NCI-H69 (cell line): ENCODE results near the gene APC2.
A peak's percentile ranks its signal among the peaks of the same experiment; 100 is the strongest.

Source experiments
- DNase-seq: peaks from one replicate; lab custom pipeline; 2025; lab: John Stamatoyannopoulos, UW

Gene APC2, protein sequence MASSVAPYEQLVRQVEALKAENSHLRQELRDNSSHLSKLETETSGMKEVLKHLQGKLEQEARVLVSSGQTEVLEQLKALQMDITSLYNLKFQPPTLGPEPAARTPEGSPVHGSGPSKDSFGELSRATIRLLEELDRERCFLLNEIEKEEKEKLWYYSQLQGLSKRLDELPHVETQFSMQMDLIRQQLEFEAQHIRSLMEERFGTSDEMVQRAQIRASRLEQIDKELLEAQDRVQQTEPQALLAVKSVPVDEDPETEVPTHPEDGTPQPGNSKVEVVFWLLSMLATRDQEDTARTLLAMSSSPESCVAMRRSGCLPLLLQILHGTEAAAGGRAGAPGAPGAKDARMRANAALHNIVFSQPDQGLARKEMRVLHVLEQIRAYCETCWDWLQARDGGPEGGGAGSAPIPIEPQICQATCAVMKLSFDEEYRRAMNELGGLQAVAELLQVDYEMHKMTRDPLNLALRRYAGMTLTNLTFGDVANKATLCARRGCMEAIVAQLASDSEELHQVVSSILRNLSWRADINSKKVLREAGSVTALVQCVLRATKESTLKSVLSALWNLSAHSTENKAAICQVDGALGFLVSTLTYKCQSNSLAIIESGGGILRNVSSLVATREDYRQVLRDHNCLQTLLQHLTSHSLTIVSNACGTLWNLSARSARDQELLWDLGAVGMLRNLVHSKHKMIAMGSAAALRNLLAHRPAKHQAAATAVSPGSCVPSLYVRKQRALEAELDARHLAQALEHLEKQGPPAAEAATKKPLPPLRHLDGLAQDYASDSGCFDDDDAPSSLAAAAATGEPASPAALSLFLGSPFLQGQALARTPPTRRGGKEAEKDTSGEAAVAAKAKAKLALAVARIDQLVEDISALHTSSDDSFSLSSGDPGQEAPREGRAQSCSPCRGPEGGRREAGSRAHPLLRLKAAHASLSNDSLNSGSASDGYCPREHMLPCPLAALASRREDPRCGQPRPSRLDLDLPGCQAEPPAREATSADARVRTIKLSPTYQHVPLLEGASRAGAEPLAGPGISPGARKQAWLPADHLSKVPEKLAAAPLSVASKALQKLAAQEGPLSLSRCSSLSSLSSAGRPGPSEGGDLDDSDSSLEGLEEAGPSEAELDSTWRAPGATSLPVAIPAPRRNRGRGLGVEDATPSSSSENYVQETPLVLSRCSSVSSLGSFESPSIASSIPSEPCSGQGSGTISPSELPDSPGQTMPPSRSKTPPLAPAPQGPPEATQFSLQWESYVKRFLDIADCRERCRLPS (N-terminal part only)

DNA sequence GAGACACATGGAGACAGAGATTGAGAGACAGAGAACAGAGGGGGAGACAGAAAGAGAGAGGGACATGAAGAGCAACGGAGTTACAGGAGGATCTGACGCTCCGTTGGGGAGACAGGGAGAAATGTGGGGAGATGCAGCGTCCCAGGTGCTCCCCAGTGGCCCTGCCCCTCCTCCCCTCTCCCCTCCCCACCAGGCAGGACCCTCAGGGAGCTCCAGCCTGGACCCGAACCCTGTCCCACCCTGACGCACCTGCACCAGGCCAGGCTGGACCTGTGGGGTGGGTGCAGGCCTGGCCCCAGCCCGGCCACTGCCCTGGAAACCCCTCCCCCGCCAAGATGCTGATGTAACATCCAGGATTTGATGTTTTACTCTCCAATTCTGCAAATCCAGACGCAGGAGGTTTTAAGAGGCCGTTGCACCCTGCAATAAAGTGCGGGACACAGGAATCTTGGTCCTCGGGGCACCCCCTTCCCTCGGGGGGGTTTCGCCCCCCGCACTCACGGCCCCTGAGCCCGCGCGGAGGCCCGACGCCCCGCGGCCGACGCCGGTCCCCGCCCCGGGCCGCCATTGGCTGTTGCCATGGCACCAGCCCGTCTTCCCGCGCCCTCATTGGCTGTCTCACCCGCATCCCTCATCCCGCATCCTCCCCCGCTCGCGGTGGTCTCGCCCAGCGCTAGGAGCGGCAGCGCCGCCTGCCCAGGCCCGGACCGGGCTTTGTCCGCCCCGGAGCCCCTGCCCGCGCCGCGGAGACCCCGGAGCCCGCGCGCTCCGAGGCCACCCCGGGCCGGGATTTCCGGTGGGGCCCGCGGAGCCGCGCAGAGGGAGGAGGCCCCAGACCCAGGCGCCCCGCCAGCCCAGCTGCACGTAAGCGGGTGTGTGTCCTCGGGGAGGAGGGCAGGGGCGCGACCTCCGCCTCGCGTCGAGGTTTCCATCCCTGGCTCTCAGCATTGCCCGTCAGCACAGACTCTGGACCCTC, at the start of gene APC2:
Gene APC2 (plus strand): TSS at position 655 of the 976 bp plus-strand sequence. CDS start 2,881 bp downstream, outside the sequence.
- DNase-seq: peak; percentile 87

DNA sequence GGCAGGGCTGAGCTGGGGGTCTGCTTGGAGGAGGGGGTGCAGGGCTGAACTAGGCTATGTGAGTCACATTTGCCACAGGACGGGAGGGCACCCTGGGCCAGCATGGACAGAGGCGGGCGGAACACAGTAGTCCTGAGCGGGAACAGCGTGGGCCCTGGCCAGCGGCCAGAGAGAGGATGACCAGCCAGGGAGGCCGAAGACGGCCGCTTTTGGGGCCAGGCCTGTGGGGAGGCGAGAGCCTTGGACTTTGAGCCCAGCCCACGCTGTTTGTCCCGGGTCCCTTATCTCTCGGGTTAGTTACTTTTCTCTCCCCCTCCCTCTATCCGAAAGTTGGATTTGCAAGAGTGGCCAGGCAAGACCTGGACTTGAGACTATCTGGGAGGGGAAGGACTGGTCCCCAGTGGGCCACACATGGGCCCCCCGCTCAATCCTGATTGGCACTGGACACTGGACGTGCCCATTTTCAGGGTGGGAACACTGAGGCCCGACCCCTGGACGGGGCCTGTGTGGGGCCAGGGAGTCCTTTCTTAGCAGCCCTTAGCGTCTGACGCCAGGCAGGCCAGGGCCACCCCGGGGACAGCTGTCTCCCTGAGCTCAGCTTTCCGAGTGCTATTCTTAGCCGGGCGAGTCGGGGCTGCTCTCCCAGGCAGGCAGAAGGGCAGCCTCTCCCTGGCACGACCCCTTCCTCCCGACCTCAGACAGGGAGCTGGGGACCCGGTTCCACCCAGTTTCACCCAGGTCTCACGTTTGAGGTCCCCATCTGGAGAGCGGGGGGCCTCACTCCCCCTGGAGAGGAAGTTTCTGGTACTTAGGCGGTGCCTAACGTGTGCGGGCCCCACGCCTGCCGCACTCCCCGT, 49.4 kb upstream of the APC2 start:
- DNase-seq: peak; percentile 47

DNA sequence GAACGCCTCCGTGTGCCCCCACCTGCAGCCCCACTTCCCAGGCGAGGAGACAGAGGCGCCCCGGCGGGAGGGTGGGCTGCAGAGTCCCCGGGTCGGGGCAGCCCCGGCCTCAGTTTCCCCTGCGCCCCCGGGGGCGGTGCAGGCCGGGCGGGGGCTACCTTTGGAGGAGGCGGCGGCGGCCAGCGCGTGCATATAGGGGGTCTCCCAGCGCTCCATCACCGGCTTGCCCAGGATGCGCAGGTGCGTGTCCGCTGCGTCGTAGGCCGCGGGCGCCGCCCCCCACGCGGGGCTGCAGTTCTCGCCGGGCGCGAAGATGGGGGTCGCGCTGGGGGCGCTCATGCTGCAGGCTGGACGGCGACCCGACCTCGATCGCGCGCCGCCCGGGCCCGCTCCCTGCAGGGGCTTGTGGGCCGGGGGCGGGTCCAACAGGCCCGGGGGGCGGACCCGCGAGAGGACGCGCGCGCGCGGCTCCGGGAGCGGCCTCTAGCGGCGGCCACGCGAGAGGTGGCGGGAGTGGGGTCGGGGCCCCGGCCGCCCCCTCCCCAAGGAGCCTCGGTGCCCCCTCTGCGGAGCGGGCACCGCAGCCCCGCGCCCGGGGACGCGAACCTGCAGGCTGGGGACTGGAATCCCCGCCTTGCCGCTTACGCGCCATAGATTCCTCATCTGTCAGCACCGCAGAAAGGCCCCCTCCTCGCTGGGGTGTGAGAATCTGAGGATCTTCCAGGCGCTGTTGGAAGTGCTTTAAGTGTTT, 48.6 kb upstream of the APC2 start, which contains the start of gene GAMT:
Gene GAMT (minus strand): TSS at position 405 of the 751 bp plus-strand sequence. CDS start 66 bp downstream, at position 339.
- peak; percentile 84 for DNase-seq

DNA sequence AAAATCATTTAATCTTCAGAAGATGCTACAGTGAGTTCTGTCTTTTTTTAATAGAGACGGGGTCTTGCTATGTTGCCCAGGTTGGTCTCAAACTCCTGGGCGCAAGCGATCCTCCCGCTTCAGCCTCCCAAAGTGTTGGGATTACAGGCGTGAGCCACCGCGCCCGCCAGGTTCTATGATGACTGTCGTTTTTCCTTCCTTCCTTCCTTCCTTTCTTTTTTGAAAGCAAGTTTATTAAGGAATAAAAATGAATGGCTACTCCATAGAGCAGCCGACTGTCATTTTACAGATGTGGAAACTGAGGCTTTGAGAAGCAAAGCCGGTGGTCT, 48.1 kb upstream of the APC2 start:
- no peak for DNase-seq

DNA sequence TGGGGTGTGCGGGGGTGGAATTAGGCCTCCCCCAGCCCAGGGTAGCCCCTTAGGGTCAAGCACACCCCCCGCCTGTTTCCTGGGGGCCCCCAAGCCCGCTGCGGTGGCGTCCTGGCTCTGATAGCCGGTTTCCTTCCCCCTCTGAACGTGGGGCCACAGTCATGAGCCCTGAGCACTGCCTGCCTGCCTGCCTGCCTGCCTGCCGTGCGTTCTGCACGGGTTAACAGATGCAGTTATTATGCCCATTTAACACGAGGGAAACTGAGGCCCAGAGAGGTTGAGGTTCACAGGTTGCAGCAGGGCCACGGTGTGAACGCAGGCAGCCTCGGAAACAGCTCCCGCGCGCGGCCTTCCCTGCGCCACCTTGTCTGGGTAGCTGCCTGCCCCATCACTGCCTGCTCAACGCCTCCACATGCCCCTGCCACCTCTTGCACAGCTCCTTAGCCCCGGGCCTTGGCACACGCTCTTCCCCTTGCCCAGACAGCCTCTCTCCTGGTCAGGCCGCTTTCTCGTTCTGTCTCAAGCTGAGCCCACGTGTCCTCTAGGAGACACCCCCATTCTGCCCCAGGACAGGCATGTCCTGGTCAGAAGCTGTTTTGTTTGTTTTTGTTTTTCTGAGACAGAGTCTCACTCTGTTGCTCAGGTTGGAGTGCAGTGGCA, 47.4 kb upstream of the APC2 start:
- peak; percentile 33 for DNase-seq

DNA sequence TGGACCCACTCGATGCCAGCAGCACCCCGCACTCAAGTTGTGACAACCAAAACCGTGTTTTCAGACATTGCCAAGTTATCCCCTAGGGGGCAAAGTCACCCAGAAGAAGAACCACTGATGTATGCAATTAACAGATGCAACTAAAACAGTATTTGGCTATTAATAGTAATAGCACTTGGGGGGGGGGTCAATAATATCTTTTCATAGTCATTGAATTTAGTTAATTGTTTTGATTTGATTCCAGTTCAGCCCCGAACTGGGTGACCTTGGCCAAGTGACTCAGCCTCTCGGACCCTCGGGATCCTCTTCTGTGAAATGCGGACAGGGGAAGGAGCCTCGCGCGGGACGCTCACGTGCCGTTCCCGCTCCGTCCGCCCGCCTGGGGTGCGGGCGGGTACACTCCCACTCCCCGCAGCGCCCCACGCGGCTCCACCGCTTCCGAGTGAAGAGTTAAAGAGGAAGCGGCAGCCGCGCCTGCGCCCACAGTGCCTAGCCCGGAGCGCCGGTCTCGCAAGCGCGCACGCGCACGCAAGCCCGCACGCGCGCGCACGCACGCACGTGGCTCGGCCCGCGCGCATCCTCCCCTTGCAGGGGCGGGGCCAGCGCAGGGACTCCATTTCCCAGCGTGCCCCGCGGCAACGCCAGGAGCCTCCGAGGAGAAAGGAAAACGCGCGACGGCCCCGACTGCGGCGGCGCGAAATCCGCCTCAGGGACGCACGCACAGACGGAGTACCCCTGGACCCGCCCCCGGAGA, 43.0 kb upstream of the APC2 start:
- DNase-seq: peak; percentile 100

DNA sequence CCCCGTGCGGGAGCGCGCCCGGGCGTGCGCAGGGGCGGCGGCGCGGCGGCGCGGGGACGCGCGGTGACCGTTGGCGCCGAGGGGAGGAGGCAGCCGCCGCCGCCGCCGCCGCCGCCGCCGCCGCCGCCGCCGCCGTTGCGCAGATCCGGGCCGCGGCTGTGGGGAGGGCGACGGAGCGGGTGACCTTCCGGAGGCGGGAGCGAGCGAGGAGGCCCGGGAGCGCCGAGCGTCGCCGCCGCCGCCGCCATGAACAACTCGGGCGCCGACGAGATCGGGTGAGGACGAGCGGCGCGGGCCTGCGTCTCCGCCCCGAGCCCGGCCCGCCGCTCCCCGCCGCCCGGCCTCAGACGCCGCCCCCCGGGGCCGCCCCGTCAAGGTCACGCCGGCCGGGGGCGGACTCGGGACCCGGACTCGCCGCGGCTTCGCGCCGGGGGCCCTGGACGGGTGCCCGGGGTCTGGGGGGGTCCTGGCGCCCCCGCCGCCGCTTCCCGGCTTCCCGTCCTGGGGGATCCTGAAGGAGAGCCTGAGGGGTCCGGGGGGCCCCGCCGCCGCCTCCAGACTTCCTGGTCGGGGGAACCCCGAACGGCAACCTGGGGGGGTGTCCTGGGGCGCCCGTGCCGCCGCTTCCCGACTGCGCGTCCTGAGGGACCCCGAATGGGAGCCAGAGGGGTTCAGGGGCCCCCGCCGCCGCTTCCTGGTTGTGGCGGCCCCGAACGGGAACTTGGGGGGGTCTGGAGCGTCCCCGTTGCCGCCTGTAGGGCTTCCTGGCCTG, 42.2 kb upstream of the APC2 start, which contains the start of gene DAZAP1:
Gene DAZAP1 (plus strand): TSS at position 59 of the 772 bp plus-strand sequence. CDS start 188 bp downstream, at position 247.
- peak; percentile 79 for DNase-seq

DNA sequence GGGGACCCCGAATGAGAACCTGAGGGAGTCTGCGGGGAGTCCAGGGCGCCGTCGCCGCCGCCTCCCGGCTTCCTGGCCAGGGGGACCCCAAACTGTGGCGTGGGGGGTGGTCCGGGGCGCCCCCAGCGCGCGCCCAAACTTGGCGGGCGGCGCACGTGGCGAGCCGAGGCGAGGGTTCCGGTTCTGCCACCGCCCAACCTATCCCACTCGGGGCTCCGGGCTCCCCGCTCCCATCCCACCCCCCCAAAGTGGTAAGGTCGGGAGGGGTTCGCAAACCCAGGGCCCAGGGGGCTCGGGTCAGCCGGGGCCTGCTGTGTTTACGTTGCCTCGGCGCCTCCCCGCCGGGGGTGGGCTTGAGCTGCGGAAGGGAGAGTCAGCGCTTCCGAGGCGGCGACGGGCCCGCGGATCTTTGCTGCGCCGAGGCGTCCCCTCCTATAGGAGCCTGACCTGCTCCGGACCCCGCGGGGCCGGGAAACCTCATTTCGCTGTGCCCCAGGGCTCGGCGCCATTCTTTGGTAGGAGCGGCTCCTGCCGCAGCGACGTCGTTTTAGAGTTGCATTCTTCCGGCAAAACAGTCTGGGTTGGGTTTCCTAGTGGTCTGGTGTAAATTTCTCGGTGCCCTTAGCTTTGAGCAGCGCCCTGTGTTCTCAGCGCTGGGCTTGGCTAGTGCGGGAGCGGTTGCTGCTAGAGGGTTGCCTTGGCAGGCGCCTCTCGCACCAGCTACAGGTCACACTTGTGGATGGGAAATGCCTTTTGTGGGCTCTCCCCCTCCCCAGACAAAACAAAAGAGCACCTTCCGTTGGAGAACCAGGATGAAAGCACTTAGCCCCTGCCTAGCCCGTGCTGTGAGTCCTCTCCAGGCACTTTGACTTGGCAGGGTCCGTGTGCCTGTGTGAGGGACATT, 41.4 kb upstream of the APC2 start:
- DNase-seq: peak; percentile 57

DNA sequence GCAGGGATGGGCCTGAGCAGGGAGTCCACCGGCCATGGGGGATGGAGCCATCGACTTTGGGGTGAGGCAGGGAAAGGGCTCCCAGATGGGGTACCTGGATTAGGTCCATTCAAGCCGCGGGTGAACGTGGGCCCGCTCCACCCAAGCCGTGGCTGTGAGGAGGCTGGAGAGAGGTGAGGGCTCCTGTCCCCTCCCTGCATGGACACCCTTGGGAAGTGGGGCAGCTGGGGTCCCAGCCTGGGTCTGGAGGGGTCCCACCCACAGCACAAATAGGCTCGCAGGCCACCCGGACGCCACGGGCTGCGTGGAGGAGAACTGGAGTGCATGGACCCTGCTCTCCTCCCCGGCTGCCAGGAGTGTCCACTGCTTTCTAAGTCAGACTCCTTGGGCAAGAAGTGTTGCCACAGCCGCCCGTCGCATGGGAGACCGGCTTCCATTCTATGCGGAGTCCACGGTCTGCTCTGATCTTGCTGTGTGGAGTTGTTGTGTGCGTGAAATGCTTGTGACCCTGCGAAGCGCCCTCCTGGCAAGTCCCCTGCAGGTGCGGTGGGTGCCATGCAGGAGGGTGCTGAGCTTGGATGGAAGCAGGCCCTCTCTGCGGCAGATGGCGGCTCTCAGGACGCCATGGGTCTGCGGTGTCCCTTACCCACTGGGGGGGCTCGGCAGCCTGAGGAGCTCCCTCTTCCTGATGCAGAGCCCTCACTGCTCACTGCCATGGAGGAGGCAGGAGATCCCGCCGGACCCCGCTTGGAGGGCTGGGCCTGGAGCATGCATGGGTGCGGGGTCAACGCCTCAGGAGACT, 40.5 kb upstream of the APC2 start:
- DNase-seq: no peak

DNA sequence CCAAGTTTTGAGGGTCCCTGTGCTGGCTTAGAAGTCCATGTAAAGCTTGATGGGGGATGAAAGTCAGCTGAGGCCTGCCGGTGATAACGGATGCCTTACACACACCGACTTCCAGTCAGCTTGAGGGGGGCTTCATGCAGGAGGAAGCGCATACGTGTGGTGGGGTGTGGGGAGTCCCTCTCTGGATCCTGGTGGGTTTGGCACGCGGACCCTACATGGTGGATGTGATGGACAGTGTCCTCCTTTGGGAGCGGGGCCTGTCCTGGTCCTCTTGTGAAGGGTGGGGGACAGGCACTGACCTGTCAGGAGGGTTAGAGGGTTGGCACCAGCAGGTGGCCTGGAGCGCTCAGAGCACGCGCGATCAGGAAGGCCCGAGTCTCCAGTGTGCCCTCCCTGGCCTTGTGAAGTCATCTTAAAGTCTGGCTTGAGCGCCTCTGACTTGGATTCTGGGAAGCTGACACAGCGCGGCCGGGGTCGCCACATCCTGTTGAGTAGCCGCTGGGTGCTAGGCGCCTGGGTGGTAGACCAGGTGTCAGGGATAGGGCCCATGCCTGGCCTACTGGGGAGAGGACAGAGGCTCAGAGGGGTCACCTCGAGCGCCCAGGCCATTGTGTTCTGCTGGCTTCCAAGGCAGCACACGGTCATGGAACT, 39.7 kb upstream of the APC2 start:
- DNase-seq: no peak

DNA sequence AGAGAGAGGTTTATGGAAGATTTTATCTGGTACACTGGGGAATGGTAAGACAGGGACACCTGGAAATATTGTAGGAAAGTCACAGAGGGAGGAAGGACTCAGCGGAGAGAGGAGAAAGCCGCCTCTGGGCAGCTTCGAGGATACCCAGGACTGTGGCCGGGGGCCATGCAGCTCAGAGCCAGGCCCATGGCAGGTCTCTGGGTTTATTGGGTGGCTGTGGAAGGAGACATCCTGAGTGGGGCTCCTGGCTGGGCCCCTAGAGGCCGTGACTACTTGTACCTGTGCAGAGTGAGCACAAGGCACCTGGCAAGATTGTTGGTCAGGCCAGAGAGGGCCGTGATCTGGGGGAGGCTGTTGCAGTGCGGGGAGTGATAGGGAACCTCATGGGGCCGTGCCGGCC, 39.1 kb upstream of the APC2 start:
- DNase-seq: no peak

DNA sequence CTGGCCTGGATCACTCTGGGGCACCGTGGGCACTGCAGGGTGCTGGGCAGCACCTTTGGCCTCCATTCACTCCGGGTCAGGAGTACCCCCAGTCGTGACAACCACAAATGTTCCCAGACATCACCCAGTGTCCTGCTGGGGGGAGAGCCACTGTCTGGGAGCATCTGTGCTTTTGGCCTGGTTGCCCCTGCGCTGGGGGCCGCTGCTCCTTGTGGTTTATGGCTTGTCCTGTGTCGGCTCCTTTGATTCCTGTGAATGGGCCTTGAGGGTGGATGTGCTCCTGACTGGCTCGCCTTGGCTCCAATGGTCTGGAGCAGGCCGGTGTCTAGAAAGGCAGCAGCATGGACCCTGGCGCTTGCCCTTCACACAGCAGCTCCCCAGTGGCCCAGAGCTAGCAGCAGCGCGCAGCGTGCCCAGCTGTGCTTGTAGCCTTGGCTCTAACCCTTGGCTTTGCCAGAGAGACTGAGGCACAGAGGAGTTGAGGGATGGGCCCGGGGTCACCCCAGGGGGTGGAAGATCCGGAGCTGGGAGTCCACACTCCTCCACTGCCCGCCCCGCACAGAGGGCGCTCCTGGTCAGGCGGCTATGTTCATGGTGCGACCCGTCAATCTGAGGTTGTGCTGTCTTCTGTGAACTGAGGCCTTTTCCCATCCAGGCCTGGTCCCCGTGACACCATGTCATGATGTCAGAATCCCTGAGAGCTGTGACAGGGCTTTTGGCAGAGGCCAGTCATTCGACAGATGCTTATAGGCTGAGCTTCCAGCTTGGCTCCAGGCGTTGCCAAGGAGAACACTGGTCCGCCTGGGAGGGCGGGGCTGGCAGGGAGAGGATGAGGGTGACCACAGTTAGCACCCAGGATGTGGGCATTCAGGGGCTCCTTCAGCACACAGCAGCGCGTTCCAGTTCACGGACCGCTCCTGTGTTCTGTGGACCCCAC, 38.4 kb upstream of the APC2 start:
- DNase-seq: peak; percentile 39

DNA sequence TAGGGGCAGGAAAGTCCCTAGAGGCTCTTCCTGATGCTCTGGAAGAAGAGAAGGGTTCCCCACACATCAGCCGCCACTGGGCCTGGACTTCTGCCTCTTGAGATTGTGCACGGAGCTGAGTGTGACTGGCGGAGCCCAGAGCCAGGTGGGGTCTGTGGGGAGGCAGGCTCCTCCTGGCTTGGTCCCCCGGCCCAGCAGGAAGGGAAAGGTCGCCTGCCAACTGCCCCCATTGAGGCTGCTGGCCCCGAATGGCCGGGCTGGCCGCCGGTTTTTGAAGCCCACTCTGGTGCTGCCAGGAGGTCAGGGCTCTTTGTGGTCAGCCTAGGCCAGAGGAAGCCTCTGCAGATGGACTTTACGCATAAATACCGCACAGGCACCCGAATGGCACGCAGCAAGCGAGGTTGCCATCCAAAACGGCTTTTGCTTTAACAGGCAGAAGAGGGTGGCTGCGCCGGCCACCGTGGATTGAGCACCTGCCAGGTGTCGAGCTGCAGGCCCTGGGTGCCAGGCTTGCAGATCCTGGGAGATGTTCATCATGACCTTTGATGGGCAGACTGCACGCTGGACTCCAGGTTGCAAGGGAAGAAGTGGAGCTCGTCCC, 37.5 kb upstream of the APC2 start:
- no peak for DNase-seq
